ENCODE results near the gene PSME3IP1.

PSME3IP1 gene

GRCh38 chr16:57169327-57169726, 16.5 kb downstream of the PSME3IP1 start:
- DNase-seq (ENCODE audit: low read depth, low spot score), result no peak

- DNase-seq (ENCODE audit: low read depth, low spot score), result no peak
These were observed 17.9 kb downstream of the PSME3IP1 start for GRCh38 chr16:57167953-57168352.

DNA sequence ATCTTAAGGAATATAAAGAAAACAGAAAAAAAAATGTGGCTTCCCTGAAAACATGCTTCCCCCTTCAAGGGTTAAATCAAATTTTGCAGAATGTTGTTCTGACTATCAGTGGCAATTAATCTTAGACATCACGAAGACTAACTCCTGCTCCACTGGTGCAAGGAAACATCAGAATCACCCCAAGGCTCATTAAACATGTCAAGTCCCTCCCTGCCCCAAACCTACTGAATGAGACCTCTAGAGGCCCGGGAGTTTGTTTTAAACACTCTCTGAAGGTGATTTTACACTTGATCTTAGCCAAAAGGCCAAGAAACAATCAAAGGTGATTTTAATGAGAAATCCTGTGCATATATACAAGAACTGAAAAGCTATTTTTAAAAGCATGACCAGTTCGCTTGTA, 18.3 kb downstream of the PSME3IP1 start:
- no peak for DNase-seq (ENCODE audit: low read depth, low spot score)

DNA sequence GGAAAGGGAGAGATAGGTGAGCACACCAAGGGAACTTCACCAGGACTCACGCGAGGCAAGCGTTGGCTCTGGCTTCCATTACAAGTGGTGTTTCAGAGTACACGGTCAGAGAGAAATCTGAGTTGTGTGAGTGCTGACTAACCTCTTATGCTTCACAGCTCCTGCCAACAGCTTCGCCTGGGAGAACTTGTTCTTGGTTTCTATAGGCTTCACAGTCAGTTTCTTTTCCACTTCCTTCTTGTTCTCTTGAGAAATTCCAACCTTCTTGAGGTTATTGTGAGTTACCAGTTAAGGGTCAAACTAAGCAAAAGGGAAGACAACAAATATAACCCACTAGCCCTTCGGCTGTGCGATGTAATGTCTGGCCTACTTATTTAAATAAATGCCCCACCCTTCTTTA, 18.9 kb downstream of the PSME3IP1 start:
- no peak for DNase-seq (ENCODE audit: low read depth, low spot score)

DNA sequence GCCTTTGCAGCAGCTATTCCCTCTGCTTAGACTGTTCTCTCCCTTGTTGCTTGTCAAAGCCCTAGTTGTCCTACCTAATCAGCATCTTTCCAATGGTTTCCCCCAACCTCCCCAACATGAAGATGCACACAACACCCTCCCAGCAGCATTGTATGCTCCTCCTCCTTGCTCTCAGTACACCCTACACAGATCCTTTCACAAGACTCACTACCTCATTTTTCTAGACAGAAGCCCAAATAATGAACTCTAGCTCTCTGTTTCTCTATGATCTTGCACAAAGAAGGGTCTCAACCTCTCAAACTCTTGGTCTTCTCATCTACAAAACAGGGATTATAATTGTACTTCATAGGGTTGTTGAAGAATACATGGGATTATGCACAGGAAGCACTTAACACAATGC, 19.4 kb downstream of the PSME3IP1 start:
- no peak for DNase-seq (ENCODE audit: low read depth, low spot score)

GRCh38 chr16:57165938-57166337, 19.9 kb downstream of the PSME3IP1 start:
- DNase-seq (ENCODE audit: low read depth, low spot score), result no peak

DNA sequence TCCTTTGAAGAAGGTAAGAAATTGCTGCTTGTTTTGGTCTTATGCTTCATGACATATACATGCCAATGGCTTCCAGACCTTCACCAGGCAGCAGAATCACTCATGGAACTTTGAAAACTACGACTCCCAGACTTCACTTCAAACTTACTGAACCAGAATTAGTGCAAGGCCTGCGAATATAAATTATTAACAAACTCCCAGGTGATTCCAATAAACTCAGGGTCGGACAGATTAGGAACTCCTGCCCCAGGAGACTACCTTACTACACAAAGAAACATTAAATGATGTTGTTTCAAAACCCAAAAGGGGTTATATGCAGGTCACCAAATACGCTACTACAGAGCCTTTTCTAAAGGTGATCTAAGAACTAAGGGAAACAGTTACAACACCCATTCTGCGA, 20.4 kb downstream of the PSME3IP1 start:
- no peak for DNase-seq (ENCODE audit: low read depth, low spot score)

GRCh38 chr16:57163842-57164241, 22.0 kb downstream of the PSME3IP1 start:
- DNase-seq (ENCODE audit: low read depth, low spot score), result no peak

- DNase-seq (ENCODE audit: low read depth, low spot score), result no peak
These were observed 26.4 kb downstream of the PSME3IP1 start for GRCh38 chr16:57159447-57159846.

GRCh38 chr16:57157533-57157932, 28.3 kb downstream of the PSME3IP1 start:
- DNase-seq (ENCODE audit: low read depth, low spot score), result no peak

GRCh38 chr16:57156351-57156703, 29.5 kb downstream of the PSME3IP1 start:
- DNase-seq (ENCODE audit: low read depth, low spot score), result no peak

GRCh38 chr16:57155702-57156350, 30.0 kb downstream of the PSME3IP1 start:
- no peak for DNase-seq (ENCODE audit: low read depth, low spot score)

- no peak for DNase-seq (ENCODE audit: low read depth, low spot score)
These were observed 32.0 kb downstream of the PSME3IP1 start for GRCh38 chr16:57153841-57154240.

DNA sequence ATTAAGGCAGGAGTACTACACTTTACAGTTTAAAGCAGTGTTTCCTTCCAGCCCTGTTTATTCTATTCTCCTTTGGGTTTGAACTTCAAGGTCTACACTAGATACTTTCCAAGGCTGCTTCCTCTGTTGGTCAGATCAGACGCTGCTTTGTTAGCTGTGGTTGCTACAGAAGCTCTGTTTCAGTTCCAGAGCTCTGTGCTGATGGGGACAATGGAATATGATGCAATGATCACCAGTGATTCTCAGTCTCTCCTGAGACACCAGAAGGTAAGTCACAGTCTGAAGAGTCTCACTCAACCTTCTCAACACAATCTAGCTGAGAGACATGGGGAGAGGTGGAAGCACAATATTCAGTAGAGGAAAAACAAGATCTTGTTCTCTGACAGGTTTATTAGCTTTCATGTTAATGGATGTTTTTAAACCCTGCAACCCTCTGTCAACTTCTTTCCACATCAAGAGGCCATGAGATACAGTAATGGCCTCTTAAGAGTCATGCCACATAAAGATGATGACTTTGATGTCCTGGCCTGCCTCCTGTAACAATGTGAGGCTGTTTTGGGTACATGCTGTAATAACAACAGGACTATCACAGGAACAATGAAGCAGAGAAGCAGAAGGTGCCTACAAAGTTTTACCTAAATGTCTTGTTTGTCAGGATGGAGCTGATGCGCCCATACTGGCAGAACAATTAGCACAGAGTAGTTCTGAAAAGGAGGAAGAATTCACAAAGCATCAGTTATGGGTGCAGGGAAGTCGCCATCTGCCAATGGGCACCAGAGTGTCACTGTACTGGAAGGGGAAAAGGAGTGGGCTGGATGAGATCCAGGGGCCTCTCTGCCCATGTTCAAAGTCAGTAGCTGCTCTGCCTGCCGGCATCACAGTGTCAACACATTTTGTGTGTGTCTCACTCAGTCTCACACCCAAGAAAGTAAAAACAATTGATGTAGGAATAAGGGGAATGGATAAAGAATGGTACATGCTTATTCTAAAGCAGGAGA, 33.4 kb downstream of the PSME3IP1 start:
- no peak for DNase-seq (ENCODE audit: low read depth, low spot score)

DNA sequence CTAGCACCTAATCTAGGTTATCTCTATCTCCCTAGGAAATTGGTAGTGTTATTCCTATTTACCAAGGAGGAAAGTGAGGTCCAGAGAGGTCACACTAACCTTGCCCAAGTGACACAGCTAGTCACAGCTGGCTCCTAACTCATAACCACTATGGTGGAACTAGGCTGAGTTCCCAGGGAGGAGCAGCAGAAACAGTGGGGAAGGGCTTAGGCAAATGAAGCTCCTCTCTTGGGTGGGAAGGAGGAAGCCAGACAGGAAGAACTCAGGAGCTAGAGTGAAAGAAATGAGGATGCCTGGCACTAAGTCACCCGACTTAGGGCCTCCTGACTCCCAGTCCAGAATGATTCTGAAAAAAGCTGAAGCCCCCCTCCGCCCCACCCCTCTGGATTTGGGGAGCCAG, 34.5 kb downstream of the PSME3IP1 start:
- no peak for DNase-seq (ENCODE audit: low read depth, low spot score)

DNA sequence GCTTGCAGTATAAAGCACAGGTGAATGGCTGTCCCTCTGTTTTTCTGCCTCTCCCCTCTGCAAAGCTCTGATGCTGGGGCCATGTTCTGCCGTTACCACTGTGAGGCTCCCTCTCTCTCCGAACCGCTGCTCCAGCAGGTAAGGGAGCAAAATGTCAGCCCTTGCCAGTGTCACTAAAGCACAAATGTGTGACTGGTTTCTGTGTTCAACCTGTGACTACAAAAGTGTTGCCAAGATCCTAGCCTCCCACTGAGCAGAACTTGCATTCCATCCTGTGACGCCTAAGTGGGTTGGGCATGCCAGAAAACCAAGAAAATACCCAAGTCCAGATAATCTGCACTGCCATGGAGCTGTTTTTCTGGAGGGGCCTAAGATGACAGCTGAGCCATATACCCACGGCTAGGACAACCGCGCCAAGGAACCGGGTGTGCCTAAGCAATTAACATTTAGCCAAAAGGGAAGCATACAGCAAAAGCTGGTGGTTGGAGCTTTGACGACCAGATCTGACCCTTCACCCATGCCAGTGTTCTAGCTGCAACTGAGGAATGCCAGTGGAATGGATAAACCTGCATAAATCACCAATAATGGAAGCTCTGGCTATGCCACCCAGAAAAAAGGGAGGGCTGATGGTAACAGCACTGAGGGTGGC, 35.0 kb downstream of the PSME3IP1 start:
- DNase-seq (ENCODE audit: low read depth, low spot score), result no peak

DNA sequence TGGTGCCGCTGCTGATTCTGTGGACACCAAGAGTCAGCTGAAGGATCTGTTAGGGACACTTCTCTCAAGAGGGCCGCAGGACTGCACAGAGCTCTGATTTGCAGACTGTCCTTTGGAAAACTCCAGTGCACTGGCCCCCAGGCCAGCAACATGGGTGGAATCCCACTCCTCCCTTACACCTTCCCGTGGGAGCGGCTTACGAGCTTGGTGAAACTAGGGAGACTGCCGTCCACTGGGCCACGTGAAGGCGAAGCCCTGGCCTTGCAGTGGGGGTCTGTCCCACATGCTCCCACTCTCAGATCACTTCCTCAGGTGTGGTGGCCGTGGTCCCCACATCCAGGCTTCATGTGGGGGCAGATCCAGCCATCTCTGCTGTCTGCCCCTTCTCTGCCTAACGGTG, 36.4 kb downstream of the PSME3IP1 start:
- no peak for DNase-seq (ENCODE audit: low read depth, low spot score)

DNA sequence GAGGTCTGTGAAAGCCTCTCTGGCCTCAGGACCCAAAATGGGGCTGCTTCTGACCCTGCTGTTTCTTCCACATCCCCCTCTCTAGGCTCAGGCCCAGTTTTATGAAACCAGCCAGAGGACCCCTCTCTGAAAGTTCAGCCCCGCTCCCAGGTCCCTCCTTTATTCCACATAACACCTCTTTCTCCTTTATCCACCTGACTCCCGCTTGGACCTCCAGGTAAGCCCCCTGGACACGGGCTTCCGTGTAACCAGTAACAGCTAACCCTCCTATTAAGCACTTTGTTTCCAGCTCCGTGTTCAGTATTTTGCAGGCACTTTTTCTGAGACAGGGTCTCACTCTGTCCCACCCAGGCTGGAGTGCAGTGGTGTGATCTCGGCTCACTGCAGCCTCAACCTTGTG, 37.4 kb downstream of the PSME3IP1 start:
- DNase-seq (ENCODE audit: low read depth, low spot score), result no peak

GRCh38 chr16:57147381-57148221, 38.2 kb downstream of the PSME3IP1 start:
- DNase-seq (ENCODE audit: low read depth, low spot score), result no peak

- DNase-seq (ENCODE audit: low read depth, low spot score), result no peak
These were observed 39.1 kb downstream of the PSME3IP1 start for GRCh38 chr16:57146735-57147134.

DNA sequence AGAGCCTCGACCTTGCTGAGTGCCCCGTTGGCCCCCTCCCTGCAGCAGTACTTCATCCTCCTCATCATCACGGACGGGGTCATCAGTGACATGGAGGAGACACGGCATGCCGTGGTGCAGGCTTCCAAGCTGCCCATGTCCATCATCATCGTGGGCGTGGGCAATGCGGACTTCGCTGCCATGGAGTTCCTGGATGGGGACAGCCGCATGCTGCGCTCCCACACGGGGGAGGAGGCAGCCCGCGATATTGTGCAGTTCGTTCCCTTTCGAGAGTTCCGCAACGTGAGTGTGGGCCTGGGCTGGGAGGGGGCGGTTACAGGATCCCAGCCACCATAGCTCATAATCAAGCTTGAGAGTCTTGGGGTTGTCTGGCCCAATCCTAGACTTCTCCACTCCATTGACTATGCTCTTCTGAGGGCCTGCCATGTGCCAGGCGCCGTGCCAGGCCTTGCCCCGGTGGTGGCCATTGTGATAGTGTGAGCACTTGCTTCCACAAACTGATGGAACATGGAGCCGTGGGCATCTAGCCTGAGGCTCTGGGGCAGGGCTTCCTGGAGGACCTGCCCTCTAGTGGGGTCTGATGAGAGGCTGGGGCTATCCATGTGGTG, 39.7 kb downstream of the PSME3IP1 start:
- no peak for DNase-seq (ENCODE audit: low read depth, low spot score)

Measured in activated CD4-positive, CD25-positive, alpha-beta regulatory T cell treated with anti-CD3 and anti-CD28 coated beads, Interleukin-2, amount 50 U/mL, for 16 hours (primary cell).